Natural killer cell treated with Interleukin-12 subunit alpha and Interleukin-12 subunit beta and Interleukin-15 and Interleukin-18, amount 100 ng/mL, for 72 hours (primary cell): ENCODE measurements around the gene CNOT10. TPM values are rescaled to one million over a fixed set of nuclear protein-coding genes. Genes with fewer than 3 reads are reported as not detected.
"Not testable (repeated sequence)": the region's sequence is repeated elsewhere in the genome, so short reads cannot be mapped to it uniquely, and the experiment has no call there.

ENCODE experiments used
- ATAC-seq, 2 donors: fragments of 150-1000 bp; cut with Tn5 transposase in 1 of 2; sonication (Bioruptor Pico), chemical (Tn5 transposase) in 1 of 2; 2 replicates each; pipeline ENCODE4 v1.10.0; 2021
- DNase-seq: peaks from one replicate; pipeline ENCODE4 v3.0.0; 2022; ENCODE audit warnings: low spot score
- H3K27ac Mint-ChIP-seq, 2 donors: 1 replicate in 1 of 2; 2 replicates in 1 of 2; pipeline ENCODE4 v1.8.0; 2022; ENCODE audit warnings: mixed read lengths in 2 of 2, mild to moderate bottlenecking in 1 of 2, moderate library complexity in 1 of 2
- H3K27me3 Mint-ChIP-seq, 2 donors: 1 replicate in 1 of 2; 2 replicates in 1 of 2; pipeline ENCODE4 v1.8.0; 2022; ENCODE audit warnings: mixed read lengths in 2 of 2
- H3K36me3 Mint-ChIP-seq: one replicate; pipeline ENCODE4 v1.8.0; 2022; ENCODE audit warnings: mixed read lengths
- H3K4me1 Mint-ChIP-seq, 2 donors: 1 replicate in 1 of 2; 2 replicates in 1 of 2; pipeline ENCODE4 v1.8.0; 2022; ENCODE audit warnings: low read depth in 2 of 2, mixed read lengths in 2 of 2, mild to moderate bottlenecking in 1 of 2
- H3K4me3 Mint-ChIP-seq: one replicate; pipeline ENCODE4 v1.8.0; 2022; ENCODE audit warnings: mixed read lengths
- H3K9me3 Mint-ChIP-seq: 2 replicates; pipeline ENCODE4 v1.8.0; 2022; ENCODE audit warnings: mixed read lengths
- total RNA-seq, 2 donors: library from RNA; stranded (reverse); gene quantifications; one replicate each; pipeline ENCODE4 v1.2.3, GENCODE V29; 2022

CNOT10 gene
- total RNA-seq, 2 donors from 2014 or later = 46.5 to 53.9 TPM

DNA sequence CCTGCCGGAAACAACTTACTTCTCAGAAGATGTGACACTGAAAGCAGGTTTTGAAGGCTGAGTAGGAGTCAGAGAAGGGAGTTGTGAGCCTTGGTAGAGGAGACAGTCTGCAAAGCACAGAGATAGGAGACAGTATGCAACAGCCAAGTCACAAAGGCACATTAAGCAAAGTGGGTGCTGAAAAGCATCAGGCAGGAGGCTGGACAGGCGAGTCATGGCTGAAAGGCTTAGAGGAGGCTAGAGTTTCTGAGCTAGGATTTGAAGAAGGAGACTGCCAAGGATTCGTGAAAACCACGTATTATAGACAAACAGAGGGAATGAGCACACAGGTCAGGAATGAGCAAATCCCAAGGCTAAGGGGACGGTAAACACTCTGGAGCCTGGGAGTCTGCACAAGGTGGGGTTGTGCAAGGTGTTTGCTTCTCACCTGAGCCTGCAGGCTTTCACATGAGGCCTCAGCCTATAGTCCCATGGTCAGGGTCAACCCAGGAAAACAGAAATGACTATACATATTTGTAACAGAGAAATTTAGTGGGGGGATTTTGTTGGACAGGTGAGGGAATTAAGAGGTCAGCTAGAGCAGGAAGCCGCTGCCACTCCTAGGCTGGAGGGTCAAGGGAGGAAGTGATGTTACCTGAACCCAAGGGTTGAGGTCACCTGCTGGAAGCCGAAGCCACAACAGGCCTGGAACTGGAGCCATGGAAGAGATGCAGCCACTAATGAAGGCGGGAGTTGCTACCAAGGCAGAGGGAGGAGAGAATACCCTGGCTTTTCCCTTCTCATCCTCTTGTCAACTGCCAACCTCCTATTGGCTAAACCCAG, 109.7 kb downstream of the CNOT10 start:
- H3K4me1 Mint-ChIP-seq = no peaks in the 10 kb centered on the region
- peak in 1 of 2 donors; percentile 17 for ATAC-seq

DNA sequence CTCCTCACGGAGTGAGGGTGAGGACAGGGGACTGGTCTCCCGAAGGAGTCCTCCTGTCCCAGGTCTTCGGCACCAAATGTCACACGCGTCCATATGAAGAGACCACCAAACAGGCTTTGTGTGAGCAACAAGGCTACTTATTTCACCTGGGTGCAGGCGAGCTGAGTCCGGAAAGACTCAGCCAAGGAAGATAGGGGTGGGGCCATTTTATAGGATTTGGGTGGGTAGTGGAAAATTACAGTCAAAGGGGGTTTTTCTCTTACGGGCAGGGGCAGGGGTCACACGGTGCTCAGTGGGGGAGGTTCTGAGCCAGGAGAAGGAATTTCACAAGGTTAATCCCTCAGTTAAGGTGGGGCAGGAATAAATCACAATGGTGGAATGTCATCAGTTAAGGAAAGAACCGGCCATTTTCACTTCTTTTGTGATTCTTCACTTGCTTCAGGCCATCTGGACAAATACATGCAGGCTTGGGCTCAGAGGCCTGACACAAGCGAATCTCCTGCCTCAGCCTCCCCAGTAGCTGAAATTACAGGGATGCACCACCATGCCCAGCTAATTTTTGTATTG, 111.5 kb downstream of the CNOT10 start:
- not testable (repeated sequence) for ATAC-seq, H3K4me1 Mint-ChIP-seq, H3K36me3 Mint-ChIP-seq, H3K27ac Mint-ChIP-seq, DNase-seq, H3K9me3 Mint-ChIP-seq, H3K4me3 Mint-ChIP-seq
- peaks cover 12 to 14% of the 10 kb centered on the region in 2 donors for H3K27me3 Mint-ChIP-seq

More for the DNA sequence above, 109.7 kb downstream of the CNOT10 start:
- Mint-ChIP-seq H3K9me3 (no peaks in the 10 kb centered on the region), H3K36me3 (no peaks in the 10 kb centered on the region), H3K4me3 (no peak overlapping the region), H3K27ac (no peak overlapping the region), H3K27me3 (peaks cover 12 to 14% of the 10 kb centered on the region in 2 donors)
- no peak for DNase-seq

DNA sequence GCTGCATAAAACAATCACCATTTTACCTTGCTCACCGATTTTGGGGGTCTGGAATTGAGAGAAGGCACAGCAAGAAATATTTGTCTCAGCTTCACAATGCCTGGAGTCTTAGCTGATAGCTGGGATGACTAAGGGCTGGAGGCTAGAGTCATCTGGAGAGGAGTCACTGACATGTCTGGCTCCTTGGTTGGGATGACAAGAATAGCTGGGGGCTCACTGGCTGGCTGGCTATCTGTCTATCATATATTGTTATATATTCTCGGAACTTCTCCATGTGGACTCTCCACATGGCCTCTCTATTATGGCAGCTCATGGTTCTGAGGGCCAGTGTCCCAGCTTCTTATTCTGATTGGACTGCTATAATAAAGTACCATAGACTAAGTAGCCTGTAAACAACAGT, 112.8 kb downstream of the CNOT10 start:
- no peaks in the 10 kb centered on the region for H3K9me3 Mint-ChIP-seq
- H3K36me3 Mint-ChIP-seq = no peaks in the 10 kb centered on the region
- no peak for DNase-seq
- no peak overlapping the region for H3K27ac Mint-ChIP-seq
- H3K4me1 Mint-ChIP-seq = no peaks in the 10 kb centered on the region
- H3K27me3 Mint-ChIP-seq = peaks cover 12 to 14% of the 10 kb centered on the region in 2 donors
- no peak overlapping the region for H3K4me3 Mint-ChIP-seq
- ATAC-seq = no peak

DNA sequence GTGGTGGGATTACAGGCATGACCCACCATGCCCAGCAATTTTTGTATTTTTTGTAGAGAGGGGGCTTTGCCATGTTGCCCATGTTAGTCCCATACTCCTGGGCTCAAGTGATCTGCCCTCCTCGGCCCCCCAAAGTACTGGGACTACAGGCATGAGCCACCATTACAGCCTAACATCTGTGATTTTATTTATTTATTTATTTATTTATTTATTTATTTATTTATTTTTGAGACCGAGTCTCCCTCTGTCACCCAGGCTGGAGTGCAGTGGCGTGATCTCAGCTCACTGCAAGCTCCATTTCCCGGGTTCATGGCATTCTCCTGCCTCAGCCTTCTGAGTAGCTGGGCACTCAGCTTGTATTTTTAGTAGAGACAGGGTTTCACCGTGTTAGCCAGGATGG, 116.5 kb downstream of the CNOT10 start:
- H3K9me3 Mint-ChIP-seq, H3K4me3 Mint-ChIP-seq, H3K4me1 Mint-ChIP-seq, DNase-seq, H3K36me3 Mint-ChIP-seq, ATAC-seq, H3K27ac Mint-ChIP-seq: not testable (repeated sequence)
- peaks cover 10 to 11% of the 10 kb centered on the region in 2 donors for H3K27me3 Mint-ChIP-seq

DNA sequence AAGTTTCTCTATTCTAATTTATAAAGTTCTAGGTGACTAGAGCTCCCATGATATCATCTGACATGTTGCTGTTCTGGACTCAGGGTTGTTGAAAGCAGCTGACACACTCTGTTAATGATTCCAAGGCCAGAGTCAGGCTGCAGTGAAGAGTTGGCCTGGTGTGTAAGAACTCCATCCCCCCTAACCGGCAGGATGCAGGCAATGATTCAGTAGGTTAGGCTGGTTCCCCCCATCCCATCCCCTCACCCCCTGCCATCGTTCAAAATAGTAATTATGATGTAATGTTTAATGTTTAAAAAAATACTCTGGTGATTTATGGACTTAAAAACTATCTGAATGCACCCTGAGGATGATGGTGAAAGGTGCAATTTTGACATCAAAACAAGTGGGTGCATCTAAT, 128.2 kb downstream of the CNOT10 start:
- DNase-seq = no peak
- H3K9me3 Mint-ChIP-seq = no peaks in the 10 kb centered on the region
- peaks cover 2 to 6% of the 10 kb centered on the region in 2 donors for H3K4me1 Mint-ChIP-seq
- H3K36me3 Mint-ChIP-seq = no peaks in the 10 kb centered on the region
- H3K4me3 Mint-ChIP-seq = no peak overlapping the region
- no peak overlapping the region for H3K27ac Mint-ChIP-seq
- peaks cover 21% of the 10 kb centered on the region in 2 donors for H3K27me3 Mint-ChIP-seq
- no peak for ATAC-seq

DNA sequence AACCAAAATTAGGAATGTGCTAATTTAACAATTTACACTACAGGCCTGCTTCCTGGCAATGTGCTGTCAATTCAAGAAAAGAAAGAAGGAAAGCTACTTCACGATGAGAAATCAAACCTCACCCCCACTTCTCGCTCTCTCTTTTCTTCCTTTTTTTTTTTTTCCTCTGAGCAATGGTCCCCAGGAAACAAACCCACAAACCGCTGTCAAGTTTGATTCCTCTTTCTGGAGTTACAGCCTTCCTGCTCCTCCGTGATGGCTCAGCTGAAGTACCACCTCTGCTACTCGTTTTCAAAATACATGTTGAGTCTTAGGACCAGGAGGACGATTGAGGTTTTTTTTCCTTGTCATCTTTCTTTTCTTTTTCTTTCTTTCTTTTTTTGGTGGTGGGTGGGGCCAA, 129.4 kb downstream of the CNOT10 start:
- no peaks in the 10 kb centered on the region for H3K36me3 Mint-ChIP-seq
- H3K27me3 Mint-ChIP-seq = peaks cover 29 to 30% of the 10 kb centered on the region in 2 donors
- no peaks in the 10 kb centered on the region for H3K9me3 Mint-ChIP-seq
- no peak overlapping the region for H3K27ac Mint-ChIP-seq
- DNase-seq (no peak), ATAC-seq (no peak)
- H3K4me3 Mint-ChIP-seq = no peak overlapping the region
- peaks cover 6% of the 10 kb centered on the region in 2 donors for H3K4me1 Mint-ChIP-seq

DNA sequence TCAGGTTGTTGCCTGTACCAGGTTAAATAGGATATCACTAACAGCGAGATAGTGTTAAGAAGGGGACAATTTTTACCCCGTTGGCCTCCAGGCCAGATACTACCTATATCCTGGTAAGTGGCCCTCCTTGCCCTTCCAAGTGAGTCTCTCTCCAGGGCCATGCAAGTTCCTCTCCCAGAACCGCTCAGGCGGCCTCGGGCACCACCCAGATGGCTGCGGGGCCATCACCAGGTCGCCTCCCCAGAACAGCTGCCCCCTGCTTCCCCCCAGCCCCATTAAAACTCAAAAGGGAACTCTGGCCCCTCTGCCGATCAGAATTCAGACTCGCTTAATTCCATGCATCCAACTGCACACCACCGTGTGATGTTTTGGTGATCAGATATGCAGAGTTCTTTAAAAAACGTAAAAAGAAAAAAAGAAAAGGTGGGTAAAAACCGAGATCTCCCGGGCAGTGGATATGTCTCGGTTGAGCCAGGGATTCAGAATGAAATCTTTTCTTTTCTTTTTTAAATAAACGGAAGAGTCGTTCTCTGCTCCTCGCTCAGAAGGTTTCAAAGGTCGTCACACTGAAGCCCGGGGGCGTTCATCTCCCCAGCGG, 131.0 kb downstream of the CNOT10 start:
- ATAC-seq = no peak
- no peaks in the 10 kb centered on the region for H3K9me3 Mint-ChIP-seq

DNA sequence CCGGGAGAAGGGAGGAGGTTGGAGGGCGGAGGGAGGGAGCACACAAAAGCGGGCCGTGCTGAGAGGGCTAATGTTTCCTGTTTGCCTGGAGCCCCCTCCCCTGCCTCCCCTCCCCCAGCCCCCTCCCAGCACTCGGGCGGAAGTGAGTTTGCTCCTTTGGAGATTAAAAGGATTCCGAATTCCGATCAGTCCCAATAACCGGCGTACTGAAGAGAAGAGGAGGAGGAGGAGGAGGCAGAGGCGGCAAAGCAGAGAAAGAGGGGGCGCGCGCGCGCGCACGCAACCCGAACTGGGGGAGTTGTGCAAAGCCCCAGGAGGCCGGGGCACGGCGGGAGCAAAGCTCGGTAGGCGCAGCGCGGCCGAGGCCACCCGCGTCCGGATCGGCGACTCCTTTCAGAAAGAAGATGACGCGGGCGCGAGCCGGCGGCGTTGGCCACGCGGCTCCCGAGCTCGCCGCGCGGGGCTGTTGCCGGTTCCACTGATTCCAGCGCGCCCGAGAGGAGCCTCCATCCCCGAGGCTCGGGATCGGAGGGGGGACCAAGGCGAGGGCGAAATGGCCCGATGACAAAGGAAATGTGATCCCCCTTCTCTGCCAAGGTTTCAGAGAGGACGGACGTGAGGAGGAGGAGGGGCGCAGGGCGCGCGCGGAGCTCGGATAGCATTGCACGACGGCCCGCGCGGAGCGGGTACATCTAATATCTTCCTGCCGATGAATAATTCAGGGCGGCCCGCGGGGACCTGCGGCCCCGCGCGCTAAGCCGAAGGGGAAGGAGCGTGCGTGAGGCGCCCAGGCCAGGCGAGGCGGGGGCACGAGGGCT, 131.7 kb downstream of the CNOT10 start:
- no peak for DNase-seq
- peaks cover 27 to 45% of the 10 kb centered on the region in 2 donors for H3K27me3 Mint-ChIP-seq
- peak; percentile 16 to 45 for ATAC-seq

More for the DNA sequence above, 131.0 kb downstream of the CNOT10 start:
- H3K4me1 Mint-ChIP-seq = peaks cover 6% of the 10 kb centered on the region in 2 donors
- no peaks in the 10 kb centered on the region for H3K36me3 Mint-ChIP-seq
- no peak overlapping the region for H3K27ac Mint-ChIP-seq
- H3K27me3 Mint-ChIP-seq = peaks cover 29 to 41% of the 10 kb centered on the region in 2 donors
- no peak for DNase-seq
- peak overlapping the region; percentile 12 for H3K4me3 Mint-ChIP-seq

DNA sequence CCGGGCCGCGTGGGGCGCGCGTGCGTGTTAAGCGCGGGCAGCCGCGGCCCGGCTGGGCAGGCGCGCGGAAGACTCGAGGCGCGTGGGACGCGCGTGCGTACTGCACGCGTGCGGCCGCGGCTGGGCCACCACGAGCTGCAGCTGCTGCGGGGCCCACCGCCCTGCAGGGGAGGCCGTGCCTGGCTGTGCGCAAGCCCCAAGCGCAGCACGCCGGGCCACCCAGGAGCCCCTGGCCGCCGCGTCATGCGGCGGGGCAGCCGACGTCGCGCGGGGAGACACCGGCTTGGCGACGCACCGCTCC, 132.2 kb downstream of the CNOT10 start:
- Mint-ChIP-seq H3K9me3 (no peaks in the 10 kb centered on the region), H3K36me3 (no peaks in the 10 kb centered on the region), H3K4me3 (no peak overlapping the region), H3K27ac (no peak overlapping the region), H3K27me3 (peaks cover 27 to 45% of the 10 kb centered on the region in 2 donors), H3K4me1 (peaks cover 4 to 6% of the 10 kb centered on the region in 2 donors)
- ATAC-seq (peak; percentile 4 to 37), DNase-seq (no peak)

More for the DNA sequence above, 131.7 kb downstream of the CNOT10 start:
- no peak overlapping the region for H3K27ac Mint-ChIP-seq
- H3K36me3 Mint-ChIP-seq = no peaks in the 10 kb centered on the region
- H3K4me1 Mint-ChIP-seq = peaks cover 4 to 6% of the 10 kb centered on the region in 2 donors
- H3K9me3 Mint-ChIP-seq = no peaks in the 10 kb centered on the region
- H3K4me3 Mint-ChIP-seq = peak overlapping the region; percentile 51

DNA sequence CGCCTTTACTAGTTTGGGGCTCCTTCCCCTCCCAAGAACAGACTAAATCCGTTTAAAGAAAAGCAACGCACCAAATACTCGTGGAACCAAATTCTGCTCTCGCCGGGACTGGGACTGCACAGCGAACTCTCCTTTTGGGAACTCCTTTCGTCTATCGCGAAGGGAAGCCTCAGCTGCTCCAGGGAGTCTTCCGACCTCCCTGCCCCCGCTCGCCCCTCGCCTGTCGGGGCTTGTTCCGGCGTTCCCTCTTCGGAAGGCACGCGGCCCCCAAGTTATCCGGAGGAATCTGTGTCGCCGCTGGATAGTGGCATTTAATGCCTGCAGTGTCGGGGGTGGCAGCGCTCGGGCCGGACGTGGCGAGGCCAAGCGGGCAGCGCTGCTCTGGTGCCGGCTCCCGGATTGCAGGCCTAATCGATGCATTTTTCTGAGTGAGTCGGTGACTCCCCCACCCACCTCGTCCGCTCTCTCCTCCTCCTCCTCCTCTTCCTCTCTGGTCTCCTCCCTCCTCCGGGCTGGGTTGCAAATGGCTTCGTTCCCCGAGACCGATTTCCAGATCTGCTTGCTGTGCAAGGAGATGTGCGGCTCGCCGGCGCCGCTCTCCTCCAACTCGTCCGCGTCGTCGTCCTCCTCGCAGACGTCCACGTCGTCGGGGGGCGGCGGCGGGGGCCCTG, 132.7 kb downstream of the CNOT10 start, which contains the start of gene TRIM71:
TRIM71 (plus strand) TSS at position 440 of the 671 bp plus-strand sequence; CDS start at position 524, 84 bp downstream.
- H3K36me3 Mint-ChIP-seq = no peaks in the 10 kb centered on the region
- peak within 1 kb of the TSS; percentile 51 for H3K4me3 Mint-ChIP-seq
- H3K27me3 Mint-ChIP-seq = peaks cover 27 to 45% of the 10 kb centered on the region in 2 donors
- DNase-seq = no peak
- H3K9me3 Mint-ChIP-seq = no peaks in the 10 kb centered on the region
- H3K4me1 Mint-ChIP-seq = peaks cover 4 to 6% of the 10 kb centered on the region in 2 donors
- no peak within 1 kb of the TSS for H3K27ac Mint-ChIP-seq
- ATAC-seq = no peak

DNA sequence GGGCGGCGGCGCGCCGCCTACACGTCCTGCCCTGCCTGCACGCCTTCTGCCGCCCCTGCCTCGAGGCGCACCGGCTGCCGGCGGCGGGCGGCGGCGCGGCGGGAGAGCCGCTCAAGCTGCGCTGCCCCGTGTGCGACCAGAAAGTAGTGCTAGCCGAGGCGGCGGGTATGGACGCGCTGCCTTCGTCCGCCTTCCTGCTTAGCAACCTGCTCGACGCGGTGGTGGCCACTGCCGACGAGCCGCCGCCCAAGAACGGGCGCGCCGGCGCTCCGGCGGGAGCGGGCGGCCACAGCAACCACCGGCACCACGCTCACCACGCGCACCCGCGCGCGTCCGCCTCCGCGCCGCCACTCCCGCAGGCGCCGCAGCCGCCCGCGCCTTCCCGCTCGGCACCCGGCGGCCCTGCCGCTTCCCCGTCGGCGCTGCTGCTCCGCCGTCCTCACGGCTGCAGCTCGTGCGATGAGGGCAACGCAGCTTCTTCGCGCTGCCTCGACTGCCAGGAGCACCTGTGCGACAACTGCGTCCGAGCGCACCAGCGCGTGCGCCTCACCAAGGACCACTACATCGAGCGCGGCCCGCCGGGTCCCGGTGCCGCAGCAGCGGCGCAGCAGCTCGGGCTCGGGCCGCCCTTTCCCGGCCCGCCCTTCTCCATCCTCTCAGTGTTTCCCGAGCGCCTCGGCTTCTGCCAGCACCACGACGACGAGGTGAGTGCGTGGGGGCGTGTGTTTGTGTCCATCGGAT, 133.4 kb downstream of the CNOT10 start:
- Mint-ChIP-seq H3K27me3 (peaks cover 29 to 50% of the 10 kb centered on the region in 2 donors), H3K27ac (no peak overlapping the region), H3K4me1 (peaks cover 4 to 6% of the 10 kb centered on the region in 2 donors), H3K4me3 (peak overlapping the region; percentile 25), H3K36me3 (no peaks in the 10 kb centered on the region), H3K9me3 (no peaks in the 10 kb centered on the region)
- peak in 1 of 2 donors; percentile 3 for ATAC-seq
- DNase-seq = no peak

DNA sequence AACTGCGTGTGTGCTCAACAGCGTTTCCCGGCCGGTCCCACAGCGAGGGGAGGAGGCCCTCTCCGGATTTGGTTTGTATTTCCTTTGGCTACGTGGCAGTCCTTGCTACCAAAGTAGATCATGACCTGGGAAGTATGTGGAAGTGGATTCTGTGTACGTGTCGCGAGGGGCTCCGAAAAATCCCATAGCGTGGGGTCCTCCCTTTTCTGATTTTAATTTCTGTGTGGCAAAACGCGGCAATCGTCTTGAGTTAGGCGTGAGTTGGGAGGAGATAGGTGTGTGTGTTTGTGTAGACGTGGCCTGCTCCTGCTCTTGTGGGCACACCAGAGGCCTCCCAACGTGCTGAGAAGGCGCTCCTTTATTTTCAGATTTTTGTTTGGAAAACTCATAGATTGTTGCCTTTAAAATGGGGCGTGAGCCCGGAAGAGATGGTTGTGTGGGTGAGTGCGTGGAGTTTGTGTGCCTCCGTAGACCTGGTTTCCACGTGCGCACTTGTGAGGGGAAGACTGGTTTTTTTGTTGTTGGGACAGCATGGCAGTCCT, 134.1 kb downstream of the CNOT10 start:
- H3K9me3 Mint-ChIP-seq = no peaks in the 10 kb centered on the region
- H3K4me3 Mint-ChIP-seq = peak overlapping the region; percentile 25
- H3K4me1 Mint-ChIP-seq = peaks cover 4 to 6% of the 10 kb centered on the region in 2 donors
- no peak overlapping the region for H3K27ac Mint-ChIP-seq
- DNase-seq = no peak
- H3K27me3 Mint-ChIP-seq = peaks cover 31 to 53% of the 10 kb centered on the region in 2 donors
- ATAC-seq = no peak
- no peaks in the 10 kb centered on the region for H3K36me3 Mint-ChIP-seq
